Bronchial epithelial cell (primary cell): ENCODE data around the gene PDLIM4. TPM values are rescaled to one million over a fixed set of nuclear protein-coding genes. Genes with fewer than 3 reads are reported as not detected.

Experiments
- DNase-seq: peaks from one replicate; pipeline ENCODE4 v3.0.0-alpha.2; 2010; ENCODE audit warnings: low read depth
- FAIRE-seq: peaks from 2 replicates; lab custom pipeline; 2011; peaks lifted over from hg19 to GRCh38; lab: Jason Lieb, UNC
- H3K27me3 ChIP-seq: 2 replicates; pipeline ENCODE4 v1.5.1; 2011; ENCODE audit warnings: low read length; ENCODE audit not compliant: control insufficient read depth, insufficient read depth
- H3K36me3 ChIP-seq: 2 replicates; pipeline ENCODE4 v1.5.1; 2011; ENCODE audit warnings: low read length; ENCODE audit not compliant: control insufficient read depth, insufficient read depth
- H3K4me3 ChIP-seq: 2 replicates; pipeline ENCODE4 v1.5.1; 2011; ENCODE audit warnings: mild to moderate bottlenecking, low read depth, low read length, control low read depth
- CTCF ChIP-seq: IDR thresholded peaks from 2 replicates; pipeline ENCODE4 v1.5.1; 2011; ENCODE audit warnings: mild to moderate bottlenecking, moderate library complexity, low read length, control low read depth, inconsistent platforms; ENCODE audit not compliant: insufficient read depth, severe bottlenecking
- total RNA-seq: library from RNA; depleted of rRNA; stranded (reverse); fragments of >200 nt; gene quantifications from 2 replicates; pipeline ENCODE4 v1.2.1, GENCODE V29; 2014

PDLIM4 gene, protein sequence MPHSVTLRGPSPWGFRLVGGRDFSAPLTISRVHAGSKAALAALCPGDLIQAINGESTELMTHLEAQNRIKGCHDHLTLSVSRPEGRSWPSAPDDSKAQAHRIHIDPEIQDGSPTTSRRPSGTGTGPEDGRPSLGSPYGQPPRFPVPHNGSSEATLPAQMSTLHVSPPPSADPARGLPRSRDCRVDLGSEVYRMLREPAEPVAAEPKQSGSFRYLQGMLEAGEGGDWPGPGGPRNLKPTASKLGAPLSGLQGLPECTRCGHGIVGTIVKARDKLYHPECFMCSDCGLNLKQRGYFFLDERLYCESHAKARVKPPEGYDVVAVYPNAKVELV
- 12.9 and 18.8 TPM in 2 replicates for total RNA-seq

GRCh38 chr5:132257131-132258101, at the start of gene PDLIM4:
PDLIM4 (plus strand) TSS chr5:132257696; CDS start chr5:132257735, 39 bp downstream.
- no peaks in the 10 kb centered on the region for H3K36me3 ChIP-seq
- H3K27me3 ChIP-seq, result no peaks in the 10 kb centered on the region
- no peak for FAIRE-seq
- DNase-seq, result no peak
- no peak for TF ChIP-seq CTCF
- H3K4me3 ChIP-seq, result peak within 1 kb of the TSS; percentile 70

DNA sequence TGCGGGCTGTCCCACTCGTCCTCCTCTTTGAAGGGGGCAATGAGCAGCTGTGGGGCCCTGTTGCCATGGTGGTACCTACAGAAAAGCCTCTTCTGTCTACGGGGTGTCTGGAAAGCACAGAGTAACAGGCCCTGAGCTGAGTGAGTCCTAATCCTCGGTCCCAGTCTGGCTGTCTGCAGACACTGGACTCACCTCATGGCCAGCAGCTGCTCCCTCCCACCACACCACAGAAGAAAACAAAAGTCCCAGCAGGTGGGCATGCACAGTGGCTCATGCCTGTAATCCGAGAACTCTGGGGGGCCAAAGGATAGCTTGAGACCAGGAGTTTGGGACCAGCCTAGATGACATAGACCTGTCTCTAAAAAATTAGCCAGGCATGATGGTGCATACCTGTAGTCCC, 49.7 kb upstream of the PDLIM4 start:
- no peak overlapping the region for H3K4me3 ChIP-seq
- peaks cover 34% of the 10 kb centered on the region for H3K36me3 ChIP-seq
- no peak for TF ChIP-seq CTCF
- no peak for FAIRE-seq
- no peak for DNase-seq
- H3K27me3 ChIP-seq, result no peaks in the 10 kb centered on the region

DNA sequence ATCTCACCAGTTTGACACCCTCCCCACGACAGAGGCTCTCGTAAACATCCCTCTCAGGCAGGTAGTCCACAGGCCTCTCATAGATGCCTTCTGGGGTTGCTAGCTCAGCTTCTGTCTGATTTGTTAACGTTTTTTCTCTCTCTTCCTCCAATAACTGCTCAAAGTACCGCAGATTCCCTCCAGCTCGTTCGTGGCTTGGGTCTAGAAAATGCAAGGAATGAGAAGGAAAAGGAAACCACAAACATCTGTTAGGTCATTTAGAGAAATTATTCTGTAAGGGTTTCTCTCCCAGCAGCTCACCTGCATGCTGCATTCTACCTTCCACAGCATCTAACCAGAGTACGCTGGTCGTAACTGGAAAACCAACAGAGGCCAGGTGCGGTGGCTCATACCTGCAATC, 48.4 kb upstream of the PDLIM4 start:
- no peak for TF ChIP-seq CTCF
- no peak for DNase-seq
- H3K4me3 ChIP-seq, result no peak overlapping the region
- H3K27me3 ChIP-seq, result no peaks in the 10 kb centered on the region
- peaks cover 34% of the 10 kb centered on the region for H3K36me3 ChIP-seq
- no peak for FAIRE-seq

- H3K27me3 ChIP-seq, result no peaks in the 10 kb centered on the region
- peaks cover 28% of the 10 kb centered on the region for H3K36me3 ChIP-seq
- DNase-seq (no peak), FAIRE-seq (no peak)
- no peak for TF ChIP-seq CTCF
- H3K4me3 ChIP-seq, result no peak overlapping the region
Observed at GRCh38 chr5:132209901-132210545, 47.5 kb upstream of the PDLIM4 start.

GRCh38 chr5:132210944-132211343, 46.6 kb upstream of the PDLIM4 start:
- DNase-seq (no peak), FAIRE-seq (no peak)
- no peak overlapping the region for H3K4me3 ChIP-seq
- H3K27me3 ChIP-seq, result no peaks in the 10 kb centered on the region
- TF ChIP-seq CTCF, result no peak
- peaks cover 24% of the 10 kb centered on the region for H3K36me3 ChIP-seq
